IPS-NIHi7 (cell line): ENCODE results near the gene PIP5K1B.
A peak's percentile ranks its signal among the peaks of the same experiment; 100 is the strongest.

Source experiments
- DNase-seq: peaks from one replicate; pipeline ENCODE4 v3.0.0; 2012; ENCODE audit warnings: mixed read lengths; ENCODE audit errors: extremely low spot score

The PIP5K1B gene

DNA sequence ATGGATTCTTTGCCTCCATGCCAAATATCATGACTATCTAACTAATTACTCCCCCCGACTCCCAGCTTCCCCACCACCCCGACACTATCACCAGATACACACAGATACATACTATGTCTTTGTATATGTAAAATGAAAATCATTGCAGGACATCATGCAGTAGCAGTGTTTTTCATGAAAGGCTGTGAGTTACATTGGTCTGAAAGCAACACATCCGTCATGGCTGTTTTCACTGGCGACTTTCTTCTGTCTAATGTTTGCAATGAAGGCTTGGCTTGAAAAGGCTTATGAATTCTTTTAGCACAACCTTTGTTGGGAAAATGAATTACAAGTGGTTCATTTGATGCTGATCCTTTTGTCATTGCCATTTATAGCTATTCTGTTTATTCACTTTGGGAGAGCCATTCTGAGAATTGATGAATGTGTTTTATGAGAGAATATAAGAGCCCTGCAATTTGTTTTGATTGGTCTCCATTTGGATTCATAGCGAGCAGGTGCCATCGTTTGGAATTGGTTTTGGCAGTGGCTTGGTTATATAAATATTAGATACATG lies 103.4 kb downstream of the PIP5K1B start:
- no peak for DNase-seq

GRCh38 chr9:68817079-68817875 lies 112.2 kb downstream of the PIP5K1B start:
- no peak for DNase-seq

GRCh38 chr9:68819065-68819464 lies 114.0 kb downstream of the PIP5K1B start:
- DNase-seq = no peak

DNA sequence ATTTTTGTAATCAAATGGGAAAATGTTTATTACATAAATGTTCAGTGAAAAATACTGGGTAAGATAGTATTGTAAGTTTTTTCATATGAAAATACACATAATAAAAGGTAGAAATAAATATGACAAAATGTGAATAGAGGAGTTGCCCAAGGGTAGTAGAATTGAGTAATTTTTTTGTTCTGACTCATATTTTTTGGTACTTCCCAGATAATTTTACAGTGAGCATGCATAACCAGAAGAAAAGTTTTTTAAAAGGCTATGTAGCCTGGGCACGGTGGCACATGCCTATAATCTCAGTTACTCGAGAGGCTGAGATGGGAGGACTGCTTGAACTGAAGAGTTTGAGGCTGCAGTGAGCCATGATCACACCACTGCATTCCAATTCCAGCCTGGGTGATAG lies 116.9 kb downstream of the PIP5K1B start:
- DNase-seq = no peak

GRCh38 chr9:68822596-68823165 lies 117.6 kb downstream of the PIP5K1B start:
- DNase-seq = no peak

DNA sequence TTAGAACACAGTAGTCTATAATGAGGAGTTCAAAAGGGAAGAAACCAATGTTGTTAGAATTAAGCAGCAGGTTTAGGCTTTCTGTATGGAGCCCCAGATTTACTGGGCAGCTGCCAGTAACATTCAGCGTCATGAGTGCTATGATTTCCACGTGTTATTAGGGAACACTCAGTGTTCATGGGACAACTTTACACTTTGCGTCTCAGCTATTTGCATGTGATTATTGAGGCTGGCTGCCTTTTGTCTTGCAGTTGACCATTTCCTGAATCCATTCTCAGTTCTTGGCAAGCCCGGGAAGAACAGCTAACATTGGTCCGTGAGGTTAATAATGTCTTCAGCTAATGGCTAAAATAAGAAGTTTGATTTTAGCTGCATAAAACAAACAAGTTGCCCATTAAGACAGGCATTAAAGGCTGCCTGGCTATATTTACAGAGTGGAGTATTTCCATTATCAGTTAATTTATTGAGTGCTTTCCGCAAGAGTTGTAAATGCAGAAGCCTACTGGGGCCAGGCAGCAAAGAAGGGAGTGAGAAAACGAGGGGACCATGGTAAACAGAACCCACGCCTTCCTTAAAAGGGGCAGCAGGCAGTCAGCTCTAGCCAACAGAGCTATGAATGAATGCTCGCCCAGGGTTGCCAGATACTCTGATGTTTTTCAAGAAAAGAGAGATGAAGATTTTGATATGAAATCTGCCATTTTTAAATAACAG lies 120.9 kb downstream of the PIP5K1B start:
- DNase-seq = peak; percentile 23

GRCh38 chr9:68827837-68828744 lies 123.1 kb downstream of the PIP5K1B start:
- no peak for DNase-seq

DNA sequence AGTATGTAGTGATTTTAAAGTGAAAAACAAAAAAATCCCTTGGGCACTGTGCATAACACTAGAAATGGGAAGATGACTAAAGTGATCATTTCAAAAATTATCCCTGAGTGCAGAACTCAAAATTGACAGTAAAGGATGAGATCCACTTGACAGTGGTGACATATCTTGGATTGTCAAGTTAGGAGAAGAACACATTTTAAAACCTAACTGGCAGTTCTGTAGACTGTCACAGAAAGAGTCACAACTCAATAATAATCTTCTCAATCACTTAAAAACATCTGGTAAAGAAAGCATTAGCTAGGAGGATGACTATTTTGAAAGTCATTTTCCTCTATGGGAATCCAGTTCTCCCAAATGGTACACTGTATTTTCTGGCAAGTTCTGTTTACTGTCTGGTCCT lies 127.1 kb downstream of the PIP5K1B start:
- DNase-seq = no peak

DNA sequence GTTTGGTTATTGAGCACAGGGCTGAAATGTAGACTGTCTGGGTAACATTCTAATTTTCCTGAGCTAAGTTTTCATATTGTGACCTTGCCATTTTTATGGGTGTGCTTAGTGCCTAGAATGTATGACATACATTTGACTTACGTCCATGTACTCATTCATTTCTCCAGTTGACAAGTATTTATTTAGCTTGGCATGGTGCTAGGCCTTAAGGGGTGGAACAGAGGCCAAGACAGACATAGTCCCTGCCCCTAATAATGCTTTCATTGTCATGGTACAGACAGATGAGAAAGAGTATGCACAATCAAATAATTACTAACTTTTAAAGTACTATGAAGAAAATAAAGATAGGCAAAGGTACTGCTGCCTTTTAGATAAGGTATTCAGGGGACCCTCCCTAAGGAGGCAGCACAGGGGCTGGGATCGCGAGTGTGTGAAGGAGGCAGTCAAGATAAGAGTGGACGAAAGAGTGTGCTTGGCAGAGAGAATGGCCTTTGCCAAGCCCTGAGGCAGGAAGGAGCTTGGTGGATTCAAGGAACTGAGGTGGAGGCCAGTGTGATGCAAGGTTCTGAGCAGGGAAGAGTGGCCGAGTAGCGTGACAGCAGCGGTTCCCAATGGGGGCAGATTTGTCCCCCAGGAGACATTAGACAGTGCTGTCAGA lies 128.0 kb downstream of the PIP5K1B start:
- DNase-seq = no peak

GRCh38 chr9:68834931-68835520 lies 130.0 kb downstream of the PIP5K1B start:
- DNase-seq = no peak

DNA sequence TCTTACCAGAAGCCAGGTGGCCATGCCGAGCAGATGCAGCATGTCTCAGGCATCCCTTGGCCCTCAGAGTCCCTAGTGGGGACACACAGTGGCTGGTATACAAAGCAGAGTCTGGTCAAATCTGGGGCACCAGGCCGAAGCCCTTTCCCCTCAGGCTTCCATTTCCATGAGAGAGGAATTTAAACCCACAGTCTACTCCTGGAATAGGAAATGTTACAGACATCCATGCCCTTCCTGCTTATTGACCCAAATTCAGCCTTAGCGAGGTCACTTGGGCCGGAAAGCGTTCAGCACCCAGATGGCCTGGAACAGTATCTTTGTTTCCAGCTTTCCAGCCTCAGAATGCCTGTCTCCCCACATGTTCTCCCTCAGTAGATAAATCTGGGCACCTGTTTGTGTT lies 131.7 kb downstream of the PIP5K1B start:
- no peak for DNase-seq

- DNase-seq = no peak
These were observed 133.2 kb downstream of the PIP5K1B start for GRCh38 chr9:68838245-68838644.

- no peak for DNase-seq
These were observed 136.4 kb downstream of the PIP5K1B start for GRCh38 chr9:68841276-68842052.

DNA sequence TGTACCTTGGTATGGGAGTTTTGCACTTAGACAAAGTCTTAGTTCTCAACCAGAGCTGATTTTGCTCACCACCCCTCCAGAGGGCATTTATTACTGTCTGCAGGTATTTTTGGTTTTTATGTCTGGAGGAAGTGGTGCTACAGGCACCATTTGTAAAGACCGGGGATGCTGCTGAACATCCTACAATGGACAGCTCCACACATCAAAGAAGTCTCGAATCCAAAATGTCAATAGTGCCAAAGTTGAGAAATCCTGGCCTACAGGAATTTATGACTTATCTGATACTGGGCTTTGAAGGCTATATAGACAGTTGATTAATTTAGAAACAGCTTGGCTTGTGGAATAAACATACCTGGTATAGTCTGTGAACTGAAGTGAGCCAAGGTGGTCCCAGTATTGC lies 137.5 kb downstream of the PIP5K1B start:
- DNase-seq = no peak

GRCh38 chr9:68843239-68843638 lies 138.2 kb downstream of the PIP5K1B start:
- no peak for DNase-seq

DNA sequence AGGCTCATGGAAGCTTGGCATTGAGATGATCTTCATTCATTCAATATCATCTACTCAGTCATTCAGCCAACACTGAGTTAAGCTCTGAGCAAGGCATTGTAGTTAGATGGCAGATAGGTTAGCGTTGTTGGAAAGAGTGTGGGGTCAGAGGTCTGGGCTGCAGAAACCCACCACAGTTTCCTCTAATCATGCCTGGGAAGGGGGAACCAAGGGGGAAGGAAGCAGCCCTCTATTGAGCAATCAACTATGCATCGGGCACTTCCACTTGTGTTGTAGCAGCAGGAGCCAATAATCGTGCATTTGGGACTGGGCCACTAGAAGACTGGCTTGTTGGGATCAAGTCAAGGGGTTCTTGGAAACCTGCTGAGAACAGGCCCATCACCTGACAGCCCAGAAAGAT lies 139.1 kb downstream of the PIP5K1B start:
- no peak for DNase-seq

- DNase-seq = peak; percentile 73
These were observed 139.9 kb downstream of the PIP5K1B start for GRCh38 chr9:68844631-68845612.

DNA sequence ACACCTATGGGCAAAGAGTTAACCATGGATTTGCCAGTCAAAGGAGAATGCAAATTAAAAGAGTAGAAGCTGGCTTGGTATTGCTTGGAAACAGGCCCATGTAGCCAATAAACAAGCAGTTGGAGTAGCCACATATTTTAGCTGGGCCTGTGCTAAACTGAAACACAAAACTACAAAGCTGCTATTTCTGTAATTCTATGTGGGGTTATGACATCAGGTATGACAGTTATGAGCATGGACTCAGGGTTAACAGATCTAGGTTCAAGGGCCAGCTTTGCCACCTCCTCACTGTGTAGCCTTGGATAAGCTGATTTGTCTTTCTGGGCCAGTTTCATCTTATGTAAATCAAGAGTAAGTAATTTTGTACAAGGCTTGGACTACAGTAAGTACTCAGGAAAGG lies 142.7 kb downstream of the PIP5K1B start:
- no peak for DNase-seq

DNA sequence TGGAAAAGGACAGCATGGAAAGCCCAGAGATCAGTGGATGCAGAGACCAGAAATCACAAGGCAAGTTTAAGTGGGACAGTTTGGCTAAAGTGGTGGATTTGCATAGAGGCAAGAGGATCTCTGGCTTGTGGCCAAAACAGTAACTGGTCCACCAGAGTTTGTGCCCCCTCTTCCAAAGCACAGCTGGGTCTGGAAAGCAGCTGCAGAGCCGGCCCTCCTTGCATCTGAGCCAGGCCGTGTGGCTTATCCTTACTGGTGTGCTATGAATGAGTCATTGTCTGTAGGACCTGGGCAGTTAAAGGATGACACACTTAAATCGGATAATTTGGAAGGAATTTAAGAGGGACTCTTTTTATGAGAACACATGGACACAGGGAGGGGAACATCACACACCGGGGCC lies 146.6 kb downstream of the PIP5K1B start:
- no peak for DNase-seq
